Stimulated activated CD8-positive, alpha-beta memory T cell treated with anti-CD3 and anti-CD28 coated beads, Interleukin-15, amount 100 ng/mL, for 48 hours (primary cell): Measurements from ENCODE around the gene POLR3C.
"Not testable (repeated sequence)": the region's sequence is repeated elsewhere in the genome, so short reads cannot be mapped to it uniquely, and the experiment has no call there.

Experiments
- DNase-seq, 2 donors: peaks; one replicate each; pipeline ENCODE4 v3.0.0-alpha.2; 2020; ENCODE audit warnings: low read depth in 2 of 2

POLR3C gene, protein sequence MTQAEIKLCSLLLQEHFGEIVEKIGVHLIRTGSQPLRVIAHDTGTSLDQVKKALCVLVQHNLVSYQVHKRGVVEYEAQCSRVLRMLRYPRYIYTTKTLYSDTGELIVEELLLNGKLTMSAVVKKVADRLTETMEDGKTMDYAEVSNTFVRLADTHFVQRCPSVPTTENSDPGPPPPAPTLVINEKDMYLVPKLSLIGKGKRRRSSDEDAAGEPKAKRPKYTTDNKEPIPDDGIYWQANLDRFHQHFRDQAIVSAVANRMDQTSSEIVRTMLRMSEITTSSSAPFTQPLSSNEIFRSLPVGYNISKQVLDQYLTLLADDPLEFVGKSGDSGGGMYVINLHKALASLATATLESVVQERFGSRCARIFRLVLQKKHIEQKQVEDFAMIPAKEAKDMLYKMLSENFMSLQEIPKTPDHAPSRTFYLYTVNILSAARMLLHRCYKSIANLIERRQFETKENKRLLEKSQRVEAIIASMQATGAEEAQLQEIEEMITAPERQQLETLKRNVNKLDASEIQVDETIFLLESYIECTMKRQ

DNA sequence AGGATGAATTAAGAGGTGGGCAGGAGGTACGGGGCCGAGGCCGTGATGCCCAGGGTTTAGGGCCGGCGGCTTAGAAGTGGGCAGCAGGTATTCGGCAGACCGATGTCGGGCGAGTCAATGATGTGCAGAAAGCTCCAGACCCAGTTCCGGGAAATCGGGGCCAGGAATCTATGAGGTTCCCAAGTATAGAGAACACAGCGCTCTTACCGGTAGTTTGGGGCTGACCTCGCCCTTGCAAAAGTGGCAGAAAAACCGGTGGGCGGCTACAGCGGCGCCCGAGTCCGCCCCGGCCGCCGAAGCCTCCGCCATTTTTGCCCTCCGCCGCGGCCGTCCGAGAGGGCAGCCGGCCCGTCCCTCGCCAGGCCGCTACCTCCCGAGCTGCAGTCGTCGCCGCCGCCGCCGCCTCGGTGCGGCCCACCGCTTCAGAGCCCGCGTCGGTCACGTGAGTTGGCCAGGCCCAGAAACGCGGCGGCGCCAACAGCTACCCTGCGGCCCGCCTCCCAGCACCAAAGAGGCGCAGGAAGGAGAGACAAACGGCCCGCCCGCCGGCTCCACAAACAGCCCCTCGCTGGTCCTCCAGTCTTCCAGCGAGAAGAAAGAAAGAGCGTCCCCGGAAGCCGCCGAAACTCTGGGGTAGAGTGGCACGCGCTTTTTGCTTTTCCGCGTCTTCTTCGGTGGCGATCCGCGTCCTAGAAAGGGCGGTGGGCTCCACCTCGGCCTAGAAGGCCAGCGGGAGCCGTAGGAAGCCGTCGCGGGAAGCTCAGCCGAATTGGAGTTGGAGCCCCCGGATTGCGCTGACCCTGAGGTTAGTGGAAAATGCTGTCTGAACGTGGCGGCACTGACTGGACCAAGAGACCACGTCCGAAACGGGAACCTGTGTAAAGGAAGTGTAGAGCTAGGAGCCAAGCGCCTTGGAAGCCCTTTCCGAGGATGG, at the start of gene POLR3C, which contains the start of gene RNF115:
TSS of gene POLR3C (plus strand) at position 636 of the 934 bp plus-strand sequence. CDS start 1,577 bp downstream, outside the sequence.
TSS of gene RNF115 (minus strand) at position 531 of the 934 bp plus-strand sequence. CDS start at position 309, 222 bp downstream.
- peak; percentile 81 to 84 for DNase-seq

DNA sequence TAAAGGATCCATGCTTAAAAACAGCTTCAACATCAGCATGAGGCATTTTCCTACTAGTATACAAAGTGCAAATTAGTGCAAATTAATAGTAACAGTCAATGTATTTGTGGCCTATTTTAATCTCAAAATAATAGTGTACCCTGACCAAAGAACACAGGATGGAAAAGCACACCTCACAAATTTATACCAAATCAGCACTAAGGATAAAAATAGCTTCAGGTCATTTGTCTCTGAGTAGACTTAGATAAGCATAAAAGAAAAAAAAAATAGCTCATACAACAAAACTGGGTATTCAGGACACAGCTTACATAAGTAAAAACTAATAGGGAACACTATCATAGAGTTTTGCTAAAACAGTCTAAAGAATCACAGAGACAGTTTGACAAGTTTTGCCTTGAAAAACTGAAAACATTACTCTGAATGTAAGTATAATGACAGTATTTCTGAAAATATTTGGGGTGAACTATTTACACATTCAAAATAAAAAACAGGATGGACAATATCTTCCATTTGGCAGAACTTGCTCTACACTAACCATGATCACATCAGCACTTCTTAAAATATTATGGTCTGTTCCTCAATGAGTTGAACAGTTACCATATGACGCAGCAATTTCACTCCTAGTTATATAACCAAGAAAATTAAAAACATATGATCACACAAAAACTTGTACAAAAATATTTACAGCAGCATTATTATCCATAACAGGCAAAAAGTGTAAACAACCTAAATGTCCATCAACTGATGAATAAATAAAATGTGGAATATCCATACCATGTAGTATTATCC, 46.4 kb upstream of the POLR3C start:
- no peak for DNase-seq

DNA sequence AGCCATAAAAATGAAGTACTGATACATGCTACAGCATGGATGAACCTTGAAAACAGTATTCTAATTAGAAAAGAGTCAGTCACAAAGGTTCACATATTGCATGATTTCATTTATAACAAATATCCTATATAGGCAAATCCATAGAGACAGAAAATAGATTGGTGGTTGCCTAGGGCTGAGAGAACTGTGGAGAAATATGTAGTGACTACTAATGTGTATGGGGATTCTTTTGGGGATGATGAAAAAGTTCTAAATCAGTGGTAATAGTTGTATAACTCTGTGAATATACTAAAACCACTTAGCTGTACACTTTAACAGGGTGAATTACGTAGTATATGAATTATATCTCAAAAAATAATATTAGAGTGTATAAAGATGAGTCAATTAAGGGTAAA, 45.9 kb upstream of the POLR3C start:
- DNase-seq = no peak

DNA sequence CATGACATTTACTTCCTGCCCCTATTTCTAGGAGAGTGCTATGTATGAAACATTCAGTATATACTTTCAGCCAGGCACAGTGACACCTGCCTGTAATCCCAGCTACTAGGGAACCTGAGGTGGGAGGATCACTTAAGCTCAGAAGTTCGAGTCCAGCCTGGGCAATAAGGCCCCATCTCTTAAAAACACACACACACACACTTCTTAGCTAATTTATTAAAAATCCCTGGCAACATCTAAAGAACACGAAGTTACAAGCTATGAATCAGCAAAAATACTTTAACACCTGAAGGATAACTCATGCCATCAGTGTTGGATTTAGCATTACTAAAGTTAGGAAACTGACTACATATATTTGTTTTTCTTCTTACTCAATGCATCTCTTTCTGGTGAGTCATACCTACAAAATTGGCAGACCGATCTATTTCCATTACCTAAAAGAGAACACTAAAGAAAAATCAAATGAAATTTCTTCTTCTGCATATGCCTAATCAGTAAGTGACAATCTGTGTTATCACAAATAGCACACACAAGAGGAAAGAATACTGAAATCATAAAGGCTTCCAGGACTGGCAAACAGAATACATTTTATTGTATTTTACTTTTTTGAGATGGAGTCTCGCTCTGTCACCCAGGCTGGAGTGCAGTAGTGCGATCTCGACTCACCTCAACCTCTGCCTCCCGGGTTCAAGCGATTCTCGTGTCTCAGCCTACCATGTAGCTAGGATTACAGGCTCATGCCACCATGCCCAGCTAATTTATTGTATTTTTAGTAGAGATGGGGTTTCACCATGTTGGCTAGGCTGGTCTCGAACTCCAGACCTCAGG, 41.5 kb upstream of the POLR3C start:
- no peak for DNase-seq

DNA sequence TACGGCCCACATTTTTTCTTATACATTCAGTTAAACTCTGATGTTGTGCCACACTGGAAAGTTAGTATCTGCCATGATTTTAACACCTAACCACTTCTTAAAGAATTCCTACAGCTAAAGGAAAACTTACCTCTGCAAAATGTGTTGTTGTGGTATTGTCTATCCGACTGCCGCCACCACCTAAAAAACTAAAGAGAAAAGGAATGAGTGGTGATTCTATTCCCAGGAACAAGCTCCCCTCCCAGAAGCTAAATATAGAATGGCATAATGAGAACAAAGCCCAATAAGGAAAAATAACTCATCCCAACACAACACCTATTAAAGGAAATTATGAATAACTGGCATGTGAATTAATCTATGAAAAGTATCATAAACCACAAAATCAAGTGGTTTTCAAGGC, 39.6 kb upstream of the POLR3C start:
- DNase-seq = no peak

DNA sequence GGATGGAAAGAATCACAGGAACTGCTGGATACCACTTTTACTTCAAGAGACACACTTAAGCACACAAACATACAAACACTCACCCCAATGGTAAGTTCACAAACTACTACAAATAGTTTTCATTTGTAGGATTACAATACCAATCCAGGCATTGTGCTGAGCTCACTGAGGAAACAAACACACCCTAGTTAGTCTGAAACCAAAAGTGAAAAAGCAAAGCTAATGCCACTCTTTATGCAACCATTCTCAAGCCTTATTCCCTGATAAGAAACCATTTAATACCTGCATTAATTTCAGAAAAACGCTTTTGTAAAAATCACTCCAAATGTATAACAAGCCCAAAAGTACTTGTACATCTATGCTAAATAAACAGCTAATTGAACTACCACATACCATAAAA, 38.5 kb upstream of the POLR3C start:
- DNase-seq = no peak

DNA sequence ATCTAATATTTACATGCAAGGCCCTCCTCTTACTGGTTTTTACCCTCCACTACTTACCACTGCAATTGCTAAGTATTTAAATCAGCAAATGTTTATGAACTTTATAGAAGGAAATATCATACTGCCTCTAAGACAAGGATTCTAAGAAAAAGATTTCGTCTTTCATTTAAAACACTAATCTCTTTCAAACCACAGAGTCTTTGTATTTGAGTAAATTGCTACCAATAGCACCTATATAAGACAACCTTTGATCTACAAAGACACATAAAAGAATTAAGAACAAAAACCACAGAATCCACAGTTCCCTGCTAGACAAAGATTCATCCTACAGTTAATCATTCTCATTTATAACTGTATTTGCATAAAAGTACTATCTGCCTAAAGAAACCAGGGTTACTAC, 37.7 kb upstream of the POLR3C start:
- DNase-seq = no peak

DNA sequence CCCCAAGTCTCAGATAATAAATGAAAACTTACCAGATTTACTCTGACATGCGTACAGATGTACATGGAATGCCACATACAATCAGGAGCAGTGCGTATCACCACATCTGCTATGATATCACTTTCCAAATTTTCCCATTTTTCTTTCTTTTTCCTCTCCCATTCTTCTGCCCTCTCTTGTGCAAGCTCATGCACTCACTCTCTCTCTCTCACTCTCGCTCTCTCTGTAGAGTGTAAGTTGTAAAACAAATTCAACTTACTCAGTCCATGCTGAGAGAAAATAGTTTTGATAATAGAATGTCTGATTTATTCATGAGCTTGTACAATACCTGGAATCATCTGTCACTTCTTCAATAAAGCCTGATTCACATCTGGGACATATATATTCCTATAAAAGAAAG, 35.4 kb upstream of the POLR3C start:
- DNase-seq = no peak

DNA sequence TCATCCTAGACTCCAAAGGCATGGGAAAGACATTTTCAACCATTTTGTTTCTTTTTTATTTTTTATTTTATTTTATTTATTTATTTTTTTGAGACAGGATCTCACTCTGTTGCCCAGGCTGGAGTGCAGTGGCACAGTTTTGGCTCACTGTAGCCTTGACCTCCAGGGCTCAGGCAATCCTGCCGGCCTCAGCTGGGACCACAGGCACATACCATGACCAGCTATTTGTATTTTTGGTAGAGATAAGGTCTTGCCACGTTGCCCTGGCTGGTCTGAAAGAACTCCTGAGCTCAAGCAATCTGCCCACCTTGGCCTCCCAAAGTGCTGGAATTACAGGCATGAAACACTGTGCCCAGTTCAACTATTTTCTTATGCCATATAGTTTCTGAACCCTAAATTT, 32.1 kb upstream of the POLR3C start:
- DNase-seq = not testable (repeated sequence)

DNA sequence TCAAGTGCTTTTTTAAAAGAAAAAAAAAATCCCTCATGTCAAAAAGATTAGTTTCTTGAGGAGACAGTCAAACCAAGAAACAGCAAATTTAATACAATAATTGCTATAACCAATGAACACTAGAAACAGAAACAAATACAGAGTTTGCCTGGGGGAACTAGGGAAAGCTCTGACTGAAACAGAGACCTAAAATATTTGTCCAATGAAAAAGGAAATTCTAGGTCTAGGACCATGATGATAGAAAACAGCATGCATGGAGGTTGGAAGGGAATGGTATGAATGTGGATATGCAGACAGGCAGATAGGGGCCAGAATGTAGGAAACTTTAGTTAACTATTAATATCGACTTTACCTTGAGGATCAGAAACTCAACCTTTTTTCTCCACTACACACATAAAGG, 31.5 kb upstream of the POLR3C start:
- DNase-seq = no peak

DNA sequence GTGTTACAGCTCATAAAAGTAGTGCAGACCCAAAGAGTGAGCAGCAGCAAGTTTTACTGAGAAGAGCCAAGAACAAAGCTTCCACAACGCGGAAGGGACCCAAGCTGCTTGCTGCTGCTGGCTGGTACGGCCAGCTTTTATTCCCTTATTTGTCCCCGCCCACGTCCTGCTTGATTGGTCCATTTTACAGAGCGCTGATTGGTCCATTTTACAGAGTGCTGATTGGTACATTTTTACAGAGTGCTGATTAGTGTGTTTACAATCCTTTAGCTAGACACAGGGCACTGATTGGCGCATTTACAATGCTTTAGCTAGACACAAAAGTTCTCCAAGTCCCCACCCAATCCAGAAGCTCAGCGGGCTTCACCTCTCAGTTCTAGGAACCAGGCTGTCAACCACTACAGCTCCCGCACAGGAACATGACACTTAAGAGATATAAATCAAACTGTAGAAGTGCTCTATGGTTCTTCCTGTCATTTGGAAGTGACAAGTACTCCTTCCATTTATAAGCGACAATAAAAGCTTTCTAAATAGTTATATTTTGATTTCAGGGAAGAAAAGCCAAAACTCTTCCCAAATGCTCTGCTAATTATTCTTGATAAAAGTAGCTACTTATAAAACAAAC, 28.6 kb upstream of the POLR3C start:
- DNase-seq = no peak

DNA sequence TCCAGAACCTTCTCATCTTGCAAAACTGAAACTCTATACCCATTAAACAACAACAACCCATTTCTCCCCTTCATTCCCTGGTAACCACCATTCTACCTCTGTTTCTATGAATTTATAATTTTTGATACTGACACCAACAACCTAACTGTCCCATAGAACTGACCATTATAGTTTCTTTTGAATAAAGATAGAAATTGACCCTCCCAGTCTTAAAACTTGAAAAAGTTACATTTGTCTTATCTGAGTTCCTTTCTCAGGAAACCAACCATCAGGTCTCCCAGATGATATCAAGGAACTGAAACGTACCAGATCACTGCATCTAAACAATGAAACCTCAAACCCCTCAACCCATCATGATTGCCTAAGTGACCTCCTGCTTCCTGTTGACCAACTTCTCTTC, 27.2 kb upstream of the POLR3C start:
- DNase-seq = no peak

DNA sequence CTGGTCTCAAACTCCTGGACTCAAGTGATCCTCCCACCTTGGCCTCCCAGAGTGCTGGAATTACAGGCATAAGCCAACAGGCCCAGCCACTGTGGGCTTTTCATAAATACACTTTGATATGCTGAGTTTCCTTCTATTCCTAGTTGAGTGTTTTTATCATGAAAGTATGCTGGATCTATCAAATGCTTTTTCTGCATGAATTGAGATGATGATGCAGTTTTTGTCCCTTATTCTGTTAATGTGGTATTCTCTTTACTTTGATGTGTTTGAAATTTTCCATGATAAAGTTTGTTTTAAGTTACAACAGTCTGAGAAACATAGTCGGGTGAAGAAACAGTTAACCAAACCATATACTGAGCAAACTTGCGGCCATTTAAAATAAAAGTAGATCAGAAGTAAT, 24.2 kb upstream of the POLR3C start:
- no peak for DNase-seq

DNA sequence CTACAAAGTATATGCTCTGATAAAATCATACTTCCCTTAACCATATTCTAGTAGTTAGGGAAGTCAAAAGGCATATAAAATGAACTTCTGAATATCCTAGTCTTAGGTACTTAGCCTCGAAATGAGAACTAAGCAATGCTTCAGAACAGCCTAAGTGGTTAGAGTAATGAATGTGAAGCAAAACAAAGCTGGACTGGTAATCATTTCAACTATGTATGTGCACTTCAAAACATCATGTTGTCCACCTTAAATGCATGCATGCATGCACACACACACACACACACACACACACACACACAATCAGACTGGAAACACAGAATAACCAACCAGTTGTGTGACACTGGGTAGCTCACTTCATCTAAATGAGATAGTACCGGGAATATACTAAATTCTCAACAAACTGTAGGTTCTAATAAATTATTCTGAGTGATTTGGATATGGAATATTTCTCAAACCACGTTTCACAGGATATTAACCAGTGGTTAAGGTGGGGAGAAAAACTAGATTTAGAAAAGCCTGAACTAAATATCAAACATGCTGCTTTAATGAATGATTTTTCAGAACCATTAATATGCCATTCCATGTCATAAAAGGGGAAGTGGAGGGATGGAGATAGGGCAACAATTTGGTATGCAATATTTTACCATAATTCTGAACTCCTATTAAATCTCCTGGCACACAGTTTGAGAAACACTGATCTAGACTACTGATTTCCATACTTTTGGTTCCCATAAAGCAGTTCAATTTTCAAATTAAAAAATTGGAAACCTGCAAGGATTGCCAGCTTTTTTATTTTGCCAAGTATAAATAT, 19.6 kb upstream of the POLR3C start:
- DNase-seq = no peak

DNA sequence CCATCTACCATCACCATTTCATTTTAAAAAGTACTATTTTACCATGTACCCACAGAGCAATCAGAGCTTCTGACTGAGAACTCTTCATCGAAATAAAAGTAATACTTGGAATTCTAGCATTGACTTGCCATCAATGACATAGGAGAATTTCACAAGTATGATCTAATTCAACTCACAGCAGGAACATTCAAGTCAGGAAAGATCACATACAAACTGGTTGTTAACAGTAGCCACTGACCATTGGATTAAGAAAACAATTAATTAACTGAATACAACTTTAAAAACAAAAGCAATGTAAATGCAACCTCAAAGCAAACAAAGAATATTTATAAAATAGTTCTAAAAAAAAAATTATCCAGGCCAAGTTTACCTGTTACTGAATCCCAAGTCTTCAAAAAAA, 18.9 kb upstream of the POLR3C start:
- DNase-seq = no peak

DNA sequence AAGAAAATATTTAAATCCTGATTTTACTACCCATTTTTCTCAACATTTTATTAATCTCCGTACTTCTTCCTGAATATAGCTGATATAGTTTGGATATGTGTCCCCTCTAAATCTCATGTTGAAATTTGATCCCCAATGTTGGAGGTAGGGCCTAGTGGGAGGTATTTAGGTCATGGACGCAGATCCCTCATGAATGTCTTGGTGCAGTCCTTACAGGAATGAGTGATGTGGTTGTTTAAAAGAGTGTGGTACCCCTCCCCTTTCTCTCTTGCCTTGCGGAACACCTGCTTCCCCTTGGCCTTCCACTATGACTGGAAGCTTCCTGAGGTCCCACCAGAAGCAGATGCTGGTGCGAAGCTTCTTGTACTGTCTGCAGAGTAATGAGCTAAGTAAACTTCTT, 17.6 kb upstream of the POLR3C start:
- no peak for DNase-seq

DNA sequence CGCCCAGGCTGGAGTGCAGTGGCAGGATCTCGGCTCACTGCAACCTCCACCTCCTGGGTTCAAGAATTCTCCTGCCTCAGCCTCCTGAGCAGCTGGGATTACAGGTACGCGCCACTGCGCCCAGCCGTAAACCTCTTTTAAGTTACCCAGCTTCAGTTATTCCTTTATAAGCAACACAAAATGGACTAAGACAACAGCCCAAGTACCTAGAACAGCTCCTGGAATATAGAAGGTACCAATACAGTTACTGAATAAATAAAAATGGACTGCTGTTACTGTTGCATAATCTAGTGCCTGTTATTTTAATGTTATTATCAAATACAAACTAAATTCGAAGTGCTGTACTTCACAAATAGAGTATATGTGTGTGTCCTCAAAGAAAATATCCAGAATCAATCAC, 17.2 kb upstream of the POLR3C start:
- DNase-seq = no peak

DNA sequence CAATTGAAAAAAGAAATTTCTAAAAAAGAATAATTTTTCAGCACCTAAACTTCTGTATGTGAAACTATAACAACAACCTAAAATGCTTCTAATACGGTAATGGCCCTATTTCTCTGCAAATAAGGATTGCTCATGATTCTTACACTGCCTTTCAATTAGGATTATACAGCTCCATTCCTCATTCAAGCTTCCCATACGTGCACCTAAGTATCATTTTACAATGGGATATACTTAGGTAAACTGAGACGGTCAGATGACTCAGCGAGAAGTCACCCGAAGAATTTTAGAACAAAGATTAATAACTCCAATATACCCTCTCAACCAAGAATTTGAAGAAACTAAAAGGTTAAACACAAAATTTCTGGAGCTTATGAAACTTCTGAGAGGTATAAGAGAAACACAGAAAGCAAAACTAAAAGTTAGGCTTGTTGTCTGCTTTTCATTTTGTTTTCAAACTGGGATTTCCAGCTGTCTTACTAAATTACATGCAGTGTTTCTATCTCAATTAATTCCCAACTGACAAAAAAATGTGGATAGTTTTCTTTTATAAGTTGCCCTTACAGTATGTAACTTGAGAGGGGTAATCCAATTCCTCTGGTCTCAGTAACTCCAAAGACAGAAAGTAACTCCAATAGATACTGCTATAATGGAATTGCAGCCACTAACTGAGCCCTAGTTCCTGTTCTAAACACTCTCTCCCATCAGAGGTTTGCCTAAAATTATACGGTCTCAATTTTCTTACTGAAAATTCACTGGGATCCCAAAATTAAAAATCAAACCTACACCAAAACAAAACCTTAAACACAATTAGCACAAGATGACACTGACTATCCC, 10.8 kb upstream of the POLR3C start:
- not testable (repeated sequence) for DNase-seq
